GM19463 (cell line): ENCODE results near the gene NTNG2.

Experiments
- ATAC-seq: cut with Tn5 transposase; IDR thresholded peaks from one replicate; pipeline ENCODE4 v1.9.1; 2021; ENCODE audit warnings: mild to moderate bottlenecking, moderate library complexity; ENCODE audit not compliant: unreplicated experiment

Gene NTNG2

DNA sequence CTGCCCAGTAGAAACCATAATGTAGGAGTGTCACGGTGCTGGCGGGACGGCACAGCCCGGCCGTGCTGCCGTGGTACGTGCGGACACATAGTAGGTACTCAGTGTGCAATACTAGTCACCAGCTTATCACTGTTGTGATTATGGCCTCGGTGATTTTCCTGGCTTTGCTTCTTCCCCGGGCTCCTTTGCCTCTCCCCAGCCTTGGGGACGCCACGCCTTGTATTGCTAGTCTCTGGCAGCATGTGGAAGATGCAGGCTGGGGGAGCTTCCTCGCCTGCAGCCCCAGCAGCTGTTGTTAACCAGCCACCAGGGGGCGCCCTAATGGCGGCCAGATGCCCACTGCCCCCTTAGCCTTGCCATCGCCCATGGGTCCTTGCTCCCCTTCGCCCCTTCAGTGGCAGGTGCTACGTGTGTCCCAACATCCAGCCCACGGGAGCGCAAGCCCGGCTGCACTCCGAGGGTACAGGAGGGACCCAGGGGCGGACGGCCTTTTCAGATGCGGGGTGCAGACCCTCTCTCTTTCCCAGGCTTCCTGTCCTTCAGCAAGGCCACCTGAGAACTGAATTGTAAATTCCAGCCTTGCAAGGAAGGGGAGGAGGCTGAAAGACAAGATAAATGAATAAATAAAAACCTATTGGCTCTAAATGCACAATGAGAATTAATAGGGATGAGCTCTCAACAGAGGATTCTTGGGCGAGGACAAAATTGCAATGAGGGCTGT, 8.0 kb downstream of the NTNG2 start:
- ATAC-seq: no peak

DNA sequence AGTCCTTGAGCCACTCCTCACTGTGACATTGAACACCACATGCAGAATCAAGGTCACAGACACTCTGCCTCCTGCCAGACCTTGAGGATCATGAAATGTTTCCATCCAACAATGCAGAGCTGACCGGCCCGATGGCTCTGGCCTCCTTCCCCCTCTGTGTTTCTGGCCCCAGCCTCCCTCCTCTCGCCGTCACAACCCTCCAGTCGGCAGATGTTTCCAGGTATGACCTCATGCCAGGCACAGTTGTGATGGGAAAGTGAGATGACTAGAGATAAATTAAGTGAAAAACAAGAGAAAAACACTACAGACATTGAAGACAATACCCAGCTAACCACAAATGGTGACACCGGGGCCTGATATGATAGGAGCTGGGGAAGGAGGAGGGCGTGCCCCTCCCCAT, 9.8 kb downstream of the NTNG2 start:
- no peak for ATAC-seq

DNA sequence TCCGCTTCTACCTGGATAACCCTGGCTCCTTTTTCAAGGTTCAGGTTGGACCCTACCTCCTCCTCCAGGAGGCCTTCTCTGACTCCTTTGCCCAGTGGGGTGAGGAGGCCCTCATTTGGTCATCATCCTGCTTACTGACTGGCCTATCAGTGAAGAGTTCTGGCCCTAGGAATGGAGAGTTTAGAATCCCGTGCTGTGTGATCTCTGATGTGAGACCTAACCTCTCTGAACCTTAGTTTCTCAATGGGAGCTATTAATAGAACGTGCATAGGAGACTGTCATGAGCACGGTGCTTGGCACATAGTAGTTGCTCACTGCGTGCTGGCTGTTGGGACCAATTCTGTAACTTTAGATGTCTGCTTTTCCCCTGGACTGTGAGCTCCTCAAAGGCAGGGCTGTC, 10.3 kb downstream of the NTNG2 start:
- no peak for ATAC-seq

DNA sequence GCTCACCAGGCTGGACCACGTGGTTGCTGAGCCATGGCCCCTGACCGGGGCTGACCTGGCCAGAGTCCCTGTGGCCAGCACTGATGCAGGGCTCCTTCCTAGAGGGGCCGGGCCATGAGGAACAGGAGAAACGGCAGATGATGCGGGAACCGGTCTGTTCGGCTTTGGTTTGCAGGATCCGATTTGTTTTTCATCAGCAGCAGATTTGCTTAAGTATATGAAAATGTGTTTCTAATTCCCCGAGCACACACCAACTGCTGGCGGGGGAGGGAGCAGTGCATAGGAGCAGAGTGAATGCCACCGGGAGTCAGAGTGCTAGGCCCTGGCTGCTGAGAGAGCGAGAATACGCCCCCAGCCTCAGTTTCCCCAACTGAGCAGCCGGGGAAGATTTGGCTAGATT, 13.6 kb downstream of the NTNG2 start:
- ATAC-seq: no peak

DNA sequence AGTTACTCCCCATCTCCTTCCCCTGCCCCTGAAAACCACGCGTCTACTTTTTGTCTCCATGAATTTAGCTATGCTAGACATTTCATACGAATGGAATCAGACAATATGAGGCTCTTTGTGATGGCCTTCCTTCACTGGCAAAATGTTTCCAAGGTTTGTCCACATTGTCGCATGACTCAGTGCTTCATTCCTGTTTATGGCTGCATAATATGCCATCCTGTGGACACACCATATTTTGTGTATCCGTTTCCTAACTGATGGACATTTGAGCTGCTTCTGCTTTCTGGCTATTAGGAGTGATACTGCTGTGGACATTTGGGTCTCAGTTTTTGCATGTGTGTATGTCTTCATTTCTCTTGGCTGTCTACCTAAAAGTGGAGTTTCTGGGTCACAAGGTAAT, 14.5 kb downstream of the NTNG2 start:
- no peak for ATAC-seq

DNA sequence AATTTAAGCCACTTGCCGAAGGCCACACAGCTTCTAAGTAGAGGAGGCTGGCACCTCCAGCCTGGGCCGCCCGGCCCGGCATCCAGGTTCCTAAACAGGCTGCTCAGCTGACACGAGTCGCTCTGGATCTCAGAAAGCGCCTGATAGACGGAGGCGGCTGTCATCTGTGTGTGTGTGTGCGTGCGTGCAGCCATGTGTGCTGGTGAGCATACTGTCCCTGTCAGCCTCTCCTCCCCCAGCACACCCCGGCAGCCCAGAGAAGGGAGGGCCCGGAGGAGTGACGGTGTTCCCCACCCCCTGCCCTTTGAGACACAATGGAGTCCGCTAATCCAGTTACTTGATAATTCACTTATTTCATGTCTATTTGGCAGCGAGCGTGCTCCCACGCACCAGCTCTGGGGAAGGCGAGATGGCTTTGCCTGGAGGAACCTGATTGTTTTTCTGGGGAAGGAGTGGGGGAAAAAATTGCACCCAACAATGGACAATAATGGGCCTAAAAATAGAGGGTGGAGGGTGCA, 20.0 kb downstream of the NTNG2 start:
- ATAC-seq: no peak

DNA sequence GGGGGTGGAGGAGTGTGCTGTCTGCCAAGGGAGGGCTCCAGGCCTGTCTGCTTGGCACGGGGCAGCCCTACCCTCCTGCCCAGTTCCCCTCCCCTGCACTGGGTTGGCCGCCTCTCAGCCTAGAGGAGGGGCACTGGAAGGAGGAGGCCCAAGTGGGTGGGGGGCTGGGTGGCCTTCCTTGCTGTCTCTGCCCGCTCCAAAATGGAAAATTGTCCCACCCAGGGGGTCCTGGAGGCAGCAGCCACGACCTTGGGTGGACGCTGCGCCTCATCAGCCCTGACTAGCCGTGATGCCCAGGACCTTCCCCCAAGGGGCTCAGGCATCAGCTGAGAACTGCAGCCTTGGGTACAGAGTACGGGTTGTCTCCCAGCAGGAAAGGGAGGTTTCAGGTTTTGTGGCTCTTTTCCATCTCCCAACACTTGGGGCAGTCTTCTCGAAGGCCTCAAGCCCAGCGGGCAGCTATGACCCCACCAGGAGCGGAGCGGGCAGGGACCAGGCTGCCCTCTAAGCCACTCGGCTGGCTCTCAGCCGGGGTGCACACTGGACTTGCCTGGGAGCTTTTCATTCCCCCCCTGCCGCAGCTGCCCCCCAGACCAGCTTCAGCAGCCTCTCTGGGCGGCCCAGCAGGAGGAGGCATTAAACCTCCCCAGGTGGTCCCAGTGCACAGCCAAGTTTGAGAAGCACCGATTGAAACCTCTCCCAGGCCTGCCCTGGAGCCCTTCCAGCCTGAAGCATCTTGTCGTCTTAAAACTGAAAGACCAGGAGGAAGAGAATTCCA, 20.6 kb downstream of the NTNG2 start:
- ATAC-seq: no peak

DNA sequence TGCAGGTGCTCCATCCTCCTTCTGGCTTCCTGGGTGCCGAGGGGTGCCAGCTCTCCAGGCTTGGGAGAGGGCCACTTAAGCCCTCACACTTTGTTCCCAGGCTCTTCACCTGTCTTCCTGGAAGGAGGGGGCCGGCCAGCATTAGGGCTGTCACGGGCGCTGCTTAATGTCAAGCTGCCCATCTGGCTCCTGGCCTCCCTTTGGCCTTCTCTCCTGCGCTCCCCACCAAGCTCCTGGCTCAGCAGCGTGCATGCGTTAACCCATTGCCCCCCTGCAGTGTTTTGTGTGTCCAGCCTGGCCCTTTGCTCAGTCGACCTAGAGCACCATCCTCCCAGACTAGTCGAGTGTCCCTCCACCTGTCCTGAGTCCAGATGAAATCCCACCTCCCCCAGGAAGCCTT, 21.3 kb downstream of the NTNG2 start:
- no peak for ATAC-seq

DNA sequence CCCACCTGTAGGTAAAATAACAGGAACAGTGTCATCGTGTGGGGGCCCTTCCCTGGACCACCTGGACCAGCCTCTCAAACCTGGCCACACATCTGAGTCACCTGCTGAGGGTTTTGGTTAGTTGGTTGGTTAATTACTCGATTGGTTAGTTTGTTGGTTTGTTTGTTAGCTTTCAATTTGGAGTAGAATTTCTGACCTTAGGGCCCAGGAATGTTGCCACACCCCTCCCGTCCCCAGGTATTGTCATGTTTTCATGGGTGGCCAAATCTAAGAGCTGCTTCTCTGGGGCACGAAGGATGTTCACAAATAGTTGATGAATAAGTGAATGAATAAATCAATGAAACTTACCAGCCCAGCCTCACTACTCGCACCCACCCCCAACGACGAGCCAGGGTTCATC, 21.9 kb downstream of the NTNG2 start:
- ATAC-seq: no peak

DNA sequence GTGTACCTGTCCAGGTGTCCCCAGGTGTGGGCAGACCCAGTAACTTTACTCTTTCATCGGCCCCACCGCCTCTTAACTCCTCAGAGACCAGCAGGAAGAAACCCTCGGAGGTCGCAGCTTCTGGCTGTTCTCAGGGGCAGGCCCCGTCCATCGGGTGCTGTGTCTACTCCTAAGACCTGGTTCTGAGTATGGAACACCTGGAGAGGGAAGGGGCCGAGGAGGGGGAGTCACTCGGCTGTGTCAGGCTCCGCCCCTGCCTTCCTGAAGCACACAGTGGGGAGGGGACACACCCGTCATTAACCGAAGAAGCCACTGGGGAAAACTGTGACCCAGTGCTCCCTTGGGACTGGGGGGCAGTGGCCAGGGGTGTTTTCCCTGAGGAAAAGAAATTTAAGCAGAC, 22.3 kb downstream of the NTNG2 start:
- ATAC-seq: no peak

DNA sequence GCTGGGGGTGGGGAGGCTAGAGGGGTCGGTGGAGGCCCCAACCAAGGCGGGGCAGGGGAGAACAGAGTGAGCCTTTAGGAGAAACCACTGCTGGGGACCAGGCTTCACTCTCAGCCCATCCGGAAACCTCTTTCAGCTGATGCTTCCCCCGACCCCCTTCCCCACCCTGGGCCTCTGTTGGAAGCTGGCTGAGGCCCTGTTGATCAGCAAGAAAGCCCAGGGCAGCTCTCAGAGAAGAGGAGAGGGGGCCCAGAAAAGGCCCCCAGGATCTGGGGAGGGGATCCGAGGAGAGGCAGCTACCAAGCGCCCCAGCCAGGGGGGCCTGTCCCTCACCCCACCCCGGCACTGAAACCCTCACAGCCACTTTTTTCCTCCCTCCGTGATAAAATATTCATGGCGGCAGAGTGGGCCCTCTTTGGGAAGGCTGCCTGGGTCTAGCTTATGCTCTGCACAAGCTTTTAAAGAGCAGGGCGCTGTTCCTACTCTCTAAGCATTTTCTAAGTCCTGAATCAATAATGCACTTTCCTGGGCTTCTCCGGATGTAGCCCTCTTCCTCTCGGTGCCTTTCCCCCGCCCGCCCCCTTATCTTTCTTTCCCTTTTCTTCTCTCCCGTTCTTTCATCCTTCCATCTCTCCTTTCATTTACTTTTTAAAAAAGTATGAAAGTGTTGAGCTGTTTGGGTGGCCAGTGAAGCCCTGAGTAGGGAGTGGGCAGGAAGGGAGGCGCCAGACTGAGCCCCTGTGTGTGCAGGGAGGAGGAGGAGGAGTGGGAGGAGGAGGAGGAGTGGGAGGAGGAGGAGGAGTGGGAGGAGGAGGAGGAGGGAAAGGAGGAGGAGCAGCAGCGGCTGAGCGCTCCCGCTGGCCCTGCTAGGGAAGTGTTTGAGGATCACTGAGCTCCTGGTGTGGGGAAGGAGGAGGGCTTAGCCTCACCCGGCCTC, 23.5 kb downstream of the NTNG2 start:
- no peak for ATAC-seq

DNA sequence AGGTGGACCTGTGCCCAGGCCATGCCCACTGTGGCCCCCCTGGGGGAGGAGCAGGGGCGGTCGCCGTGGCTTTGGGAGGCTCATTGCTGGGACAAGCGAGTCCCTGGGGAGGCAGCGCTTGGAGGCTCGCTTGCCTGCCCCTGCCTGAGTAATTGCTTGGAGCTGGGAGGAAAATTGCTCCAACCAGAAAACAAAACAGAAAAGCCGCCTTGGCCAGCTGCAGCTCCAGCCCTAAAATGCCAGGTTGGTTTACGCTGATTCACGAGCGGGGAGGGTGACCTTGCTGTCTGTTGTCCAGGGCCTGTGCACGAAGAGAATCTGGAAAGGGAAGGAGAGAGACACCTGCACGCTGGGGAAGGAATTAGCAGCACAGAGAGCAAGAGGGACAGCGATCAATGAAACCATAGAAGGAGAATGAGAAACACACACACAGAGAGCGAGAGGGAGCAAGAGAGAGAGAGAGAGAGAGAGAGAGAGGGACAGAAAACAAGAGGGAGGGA, 25.3 kb downstream of the NTNG2 start:
- ATAC-seq: no peak

DNA sequence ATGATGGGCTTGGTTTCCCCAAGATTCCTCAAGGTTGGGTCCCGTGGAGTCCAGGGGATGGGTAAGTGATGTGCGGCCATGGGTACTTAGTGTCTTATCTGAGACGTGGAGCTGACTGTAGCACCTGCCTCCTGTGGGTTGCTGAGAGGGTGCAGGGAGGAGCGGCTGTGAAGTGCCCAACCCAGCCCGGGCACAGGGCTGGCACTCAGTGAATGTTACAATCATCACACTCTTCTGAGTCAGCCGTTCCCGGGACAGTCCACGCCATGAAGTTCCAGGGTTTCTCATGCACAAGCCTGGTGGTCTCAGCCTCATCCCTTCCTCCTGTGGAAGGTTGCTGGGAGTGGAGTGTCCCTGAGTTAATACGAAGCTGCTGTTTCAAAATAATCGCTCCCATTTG, 29.1 kb downstream of the NTNG2 start:
- ATAC-seq: no peak

DNA sequence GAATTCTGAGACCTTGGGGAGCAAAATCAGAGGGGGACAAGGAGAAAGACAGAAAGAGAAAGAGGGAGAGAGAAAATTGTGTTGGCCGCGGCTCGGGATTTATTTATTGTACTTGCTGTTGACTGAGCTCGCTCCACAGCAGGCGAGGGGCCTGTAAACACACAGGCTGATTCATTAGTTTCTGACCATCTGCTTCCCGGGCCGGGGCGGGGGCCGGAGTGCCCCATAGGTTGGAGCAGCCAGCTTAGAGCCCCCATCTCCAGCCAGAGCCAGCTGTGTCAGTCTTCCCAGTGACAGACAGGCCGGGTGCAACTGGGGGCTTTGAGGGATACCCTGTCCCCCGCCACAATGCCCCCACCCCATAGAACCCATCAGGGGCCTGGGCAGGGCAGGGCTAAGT, 30.9 kb downstream of the NTNG2 start:
- ATAC-seq: no peak

DNA sequence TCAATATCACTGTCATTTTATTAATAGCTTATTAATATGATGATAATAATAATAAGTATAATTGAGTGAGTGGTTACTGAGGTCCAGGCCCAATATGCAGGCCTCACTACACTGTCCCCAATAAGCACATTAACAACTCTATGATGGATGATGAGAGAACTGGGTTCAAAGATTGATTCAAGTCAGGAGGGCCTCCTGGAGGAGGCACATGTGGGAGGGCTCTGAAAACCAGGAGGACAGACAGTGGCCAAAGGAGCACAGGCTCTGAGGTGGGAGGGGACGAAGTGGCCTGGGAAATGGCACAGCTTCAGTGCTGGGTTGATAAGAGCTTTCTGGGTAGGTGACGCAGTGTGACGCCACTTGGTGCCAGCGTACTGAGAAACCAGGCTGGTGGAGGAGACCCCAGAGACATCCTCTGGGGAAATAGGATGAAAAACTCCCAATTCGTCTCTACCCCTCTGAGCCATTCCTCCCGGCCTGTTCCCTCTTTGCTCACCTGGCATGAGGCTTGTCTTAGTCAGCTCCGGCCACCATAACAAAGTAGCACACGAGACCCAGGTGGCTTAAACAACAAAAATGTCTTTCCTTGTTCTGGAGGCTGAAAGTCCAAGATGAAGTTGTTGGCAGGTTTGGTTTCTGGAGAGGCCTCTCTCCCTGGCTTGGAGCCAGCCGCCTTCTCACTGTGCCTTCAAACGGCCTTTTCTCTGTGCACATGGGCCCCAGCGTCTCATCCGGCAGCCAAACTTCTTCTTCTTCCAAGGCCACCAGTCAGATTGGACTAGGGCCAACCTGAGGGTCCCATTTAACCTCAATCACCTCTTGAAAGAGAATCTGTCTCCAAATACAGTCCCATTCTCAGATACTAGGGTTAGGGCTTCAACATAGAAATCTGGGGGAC, 31.6 kb downstream of the NTNG2 start:
- ATAC-seq: no peak

DNA sequence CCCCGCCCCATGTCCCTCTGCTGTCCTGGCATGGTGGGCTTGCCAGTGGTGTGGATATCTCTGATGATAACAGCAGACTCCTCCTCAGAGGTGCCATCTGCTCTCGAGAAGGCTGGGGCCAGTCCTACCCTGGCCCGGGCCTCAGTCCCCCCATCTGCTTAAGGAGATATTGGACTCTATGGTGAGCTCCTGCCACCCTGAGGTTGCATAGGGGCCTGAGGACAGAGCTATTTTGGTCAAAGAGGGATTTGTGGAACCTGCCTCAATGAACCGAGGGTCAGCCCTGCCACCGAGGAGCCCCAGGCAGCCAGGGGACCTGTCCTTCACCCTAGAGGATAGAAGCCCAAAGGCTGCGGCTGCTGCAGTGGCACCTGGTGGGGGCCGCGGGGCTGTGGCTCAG, 32.6 kb downstream of the NTNG2 start:
- ATAC-seq: no peak

DNA sequence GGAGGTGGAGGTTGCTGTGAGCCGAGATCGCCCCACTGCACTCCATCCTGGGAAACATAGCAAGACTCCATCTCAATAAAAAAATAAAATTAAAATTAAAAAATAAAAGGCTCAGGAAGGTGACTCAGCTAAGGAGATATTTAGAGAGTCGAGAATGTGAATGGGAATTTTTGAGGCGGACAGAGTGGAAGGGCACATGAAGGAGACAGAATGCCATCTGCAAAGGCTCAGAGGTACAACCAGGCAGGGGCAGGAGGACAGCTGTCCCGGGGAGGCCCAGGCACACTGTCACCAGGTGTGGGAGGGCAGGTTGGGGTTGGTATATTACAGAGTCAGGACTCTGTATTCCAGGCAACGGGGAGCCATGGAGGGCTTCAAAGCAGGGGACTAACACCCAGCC, 35.5 kb downstream of the NTNG2 start:
- ATAC-seq: no peak

DNA sequence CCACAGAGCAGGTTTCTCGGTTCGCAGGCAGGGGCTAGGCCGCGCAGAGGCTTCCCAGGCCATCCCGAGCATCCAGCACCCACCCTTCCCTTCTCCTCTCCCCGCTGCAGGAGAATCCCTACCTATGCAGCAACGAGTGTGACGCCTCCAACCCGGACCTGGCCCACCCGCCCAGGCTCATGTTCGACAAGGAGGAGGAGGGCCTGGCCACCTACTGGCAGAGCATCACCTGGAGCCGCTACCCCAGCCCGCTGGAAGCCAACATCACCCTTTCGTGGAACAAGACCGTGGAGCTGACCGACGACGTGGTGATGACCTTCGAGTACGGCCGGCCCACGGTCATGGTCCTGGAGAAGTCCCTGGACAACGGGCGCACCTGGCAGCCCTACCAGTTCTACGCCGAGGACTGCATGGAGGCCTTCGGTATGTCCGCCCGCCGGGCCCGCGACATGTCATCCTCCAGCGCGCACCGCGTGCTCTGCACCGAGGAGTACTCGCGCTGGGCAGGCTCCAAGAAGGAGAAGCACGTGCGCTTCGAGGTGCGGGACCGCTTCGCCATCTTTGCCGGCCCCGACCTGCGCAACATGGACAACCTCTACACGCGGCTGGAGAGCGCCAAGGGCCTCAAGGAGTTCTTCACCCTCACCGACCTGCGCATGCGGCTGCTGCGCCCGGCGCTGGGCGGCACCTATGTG, 36.1 kb downstream of the NTNG2 start:
- no peak for ATAC-seq

DNA sequence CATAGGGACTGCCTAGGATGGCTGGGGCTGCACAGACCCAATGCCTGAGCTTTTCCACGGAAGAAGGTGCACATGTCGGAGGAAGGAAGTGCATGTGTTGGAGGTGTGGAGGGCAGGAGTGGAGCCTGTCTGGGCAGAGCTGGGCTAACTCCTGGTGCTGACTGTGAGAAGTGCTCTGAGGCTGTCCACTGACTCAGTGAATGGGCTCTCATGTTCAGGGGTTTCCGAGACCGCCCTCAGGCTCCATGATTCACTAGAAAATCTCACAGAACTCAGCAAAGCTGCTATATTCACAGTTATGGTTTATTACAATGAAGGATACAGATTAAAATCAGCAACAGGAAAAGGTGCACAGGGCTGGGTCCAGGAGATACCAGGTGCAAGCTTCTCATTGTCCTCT, 37.2 kb downstream of the NTNG2 start:
- ATAC-seq: no peak

DNA sequence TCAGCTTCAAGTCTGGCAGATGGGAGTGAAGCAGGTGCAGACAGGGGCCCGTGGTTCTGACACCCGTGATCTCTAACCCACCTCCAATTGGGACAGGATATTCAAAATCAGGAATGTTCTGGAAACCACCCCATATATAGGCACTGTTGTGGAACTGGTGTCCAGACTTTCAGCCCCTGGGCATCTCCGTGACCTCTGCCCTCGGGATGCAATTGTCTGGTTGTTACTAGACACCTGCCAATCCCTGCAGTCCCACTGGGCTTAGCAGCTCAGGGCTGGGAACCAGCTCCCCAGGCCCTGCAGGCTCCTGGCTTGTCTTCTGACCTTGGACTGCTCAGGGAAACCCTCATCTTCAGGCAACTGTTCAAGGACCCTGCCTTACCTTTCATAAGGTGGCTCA, 38.8 kb downstream of the NTNG2 start:
- no peak for ATAC-seq
